ENCODE data around the gene CABP2.

DNA sequence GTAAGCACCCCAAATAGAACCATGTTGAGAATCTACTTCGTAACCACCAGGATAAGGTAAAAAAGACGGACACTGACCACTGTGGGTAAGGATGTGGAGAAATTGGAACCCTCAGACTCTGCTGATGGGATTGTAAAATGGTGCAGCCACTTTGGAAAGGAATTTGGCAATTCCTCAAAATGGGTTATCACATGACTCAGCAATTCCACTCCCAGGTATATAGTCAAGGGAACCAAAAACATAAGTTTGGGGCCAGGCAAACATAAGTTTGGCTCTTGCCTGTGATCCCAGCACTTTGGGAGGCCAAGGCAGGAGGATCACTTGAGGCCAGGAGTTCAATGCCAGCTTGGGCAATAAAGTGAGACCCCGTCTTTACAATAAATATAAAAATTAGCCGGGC, 5.1 kb upstream of the CABP2 start:
- TF ChIP-seq, protein P1, sequence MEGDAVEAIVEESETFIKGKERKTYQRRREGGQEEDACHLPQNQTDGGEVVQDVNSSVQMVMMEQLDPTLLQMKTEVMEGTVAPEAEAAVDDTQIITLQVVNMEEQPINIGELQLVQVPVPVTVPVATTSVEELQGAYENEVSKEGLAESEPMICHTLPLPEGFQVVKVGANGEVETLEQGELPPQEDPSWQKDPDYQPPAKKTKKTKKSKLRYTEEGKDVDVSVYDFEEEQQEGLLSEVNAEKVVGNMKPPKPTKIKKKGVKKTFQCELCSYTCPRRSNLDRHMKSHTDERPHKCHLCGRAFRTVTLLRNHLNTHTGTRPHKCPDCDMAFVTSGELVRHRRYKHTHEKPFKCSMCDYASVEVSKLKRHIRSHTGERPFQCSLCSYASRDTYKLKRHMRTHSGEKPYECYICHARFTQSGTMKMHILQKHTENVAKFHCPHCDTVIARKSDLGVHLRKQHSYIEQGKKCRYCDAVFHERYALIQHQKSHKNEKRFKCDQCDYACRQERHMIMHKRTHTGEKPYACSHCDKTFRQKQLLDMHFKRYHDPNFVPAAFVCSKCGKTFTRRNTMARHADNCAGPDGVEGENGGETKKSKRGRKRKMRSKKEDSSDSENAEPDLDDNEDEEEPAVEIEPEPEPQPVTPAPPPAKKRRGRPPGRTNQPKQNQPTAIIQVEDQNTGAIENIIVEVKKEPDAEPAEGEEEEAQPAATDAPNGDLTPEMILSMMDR (IDR thresholded peaks at IDR 0.05): no peak
- no peak for TF ChIP-seq POLR2A (IDR thresholded peaks at IDR 0.05)
